GM19238 (cell line): ENCODE results near the gene PTPRC.

Experiments
- DNase-seq: peaks from one replicate; pipeline ENCODE4 v3.0.0; 2011; ENCODE audit warnings: low spot score; ENCODE audit not compliant: insufficient read length

The PTPRC gene

GRCh38 chr1:198700396-198700795 is 61.6 kb downstream of the PTPRC start:
- no peak for DNase-seq

GRCh38 chr1:198701250-198701649 is 62.4 kb downstream of the PTPRC start:
- DNase-seq, result no peak

- DNase-seq, result no peak
Observed at GRCh38 chr1:198701766-198702539, 63.1 kb downstream of the PTPRC start.

DNA sequence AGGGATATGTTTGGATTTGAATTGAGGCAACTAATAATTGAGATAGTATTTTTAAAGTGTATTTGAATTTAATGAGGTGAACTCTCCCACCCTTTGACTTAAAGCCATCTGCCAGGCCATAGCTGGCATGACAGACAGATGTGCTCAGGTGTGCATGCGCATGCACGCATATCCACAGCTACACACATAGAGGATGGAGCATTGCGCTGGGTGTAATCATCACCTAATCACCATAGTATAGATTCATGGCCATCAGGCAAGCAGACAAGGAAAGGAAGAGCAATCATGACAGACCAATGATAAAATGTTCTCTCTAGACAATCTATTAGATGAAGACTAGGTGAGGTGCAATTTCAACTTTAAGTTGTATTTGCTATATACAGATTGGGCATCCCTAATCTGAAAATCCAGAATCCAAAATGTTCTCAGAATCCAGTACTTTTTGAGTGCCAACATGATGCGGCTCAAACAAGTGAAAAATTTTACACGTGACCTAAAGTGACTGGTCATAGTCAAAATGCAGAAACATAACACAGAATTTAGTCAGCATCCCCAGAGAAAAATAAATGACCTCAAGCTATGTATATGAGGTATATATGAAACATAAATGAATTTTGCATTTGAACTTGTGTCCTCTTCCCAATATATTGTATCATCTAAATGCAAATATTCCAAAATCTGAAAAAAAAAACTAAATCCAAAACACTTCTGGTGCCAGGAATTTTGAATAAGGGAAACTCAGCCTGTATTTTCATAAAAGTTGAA is 70.1 kb downstream of the PTPRC start:
- DNase-seq, result no peak

DNA sequence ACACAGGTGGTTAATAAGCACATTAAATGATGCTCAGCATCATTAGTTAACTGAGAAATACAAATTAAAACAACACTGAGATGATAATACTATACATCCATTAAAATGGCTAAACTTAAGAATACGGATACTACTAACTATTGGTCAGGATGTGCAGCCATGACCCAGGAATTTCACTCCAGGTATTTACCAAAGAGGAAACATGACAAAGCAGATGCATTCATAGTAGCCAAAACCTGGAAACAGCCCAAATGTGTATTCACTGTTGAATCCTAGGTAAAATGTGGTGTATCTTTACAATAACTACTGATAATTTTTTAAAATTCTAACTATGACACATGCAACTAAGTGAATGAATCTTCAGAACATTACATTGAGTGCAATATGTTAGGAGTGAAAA is 73.0 kb downstream of the PTPRC start:
- no peak for DNase-seq

DNA sequence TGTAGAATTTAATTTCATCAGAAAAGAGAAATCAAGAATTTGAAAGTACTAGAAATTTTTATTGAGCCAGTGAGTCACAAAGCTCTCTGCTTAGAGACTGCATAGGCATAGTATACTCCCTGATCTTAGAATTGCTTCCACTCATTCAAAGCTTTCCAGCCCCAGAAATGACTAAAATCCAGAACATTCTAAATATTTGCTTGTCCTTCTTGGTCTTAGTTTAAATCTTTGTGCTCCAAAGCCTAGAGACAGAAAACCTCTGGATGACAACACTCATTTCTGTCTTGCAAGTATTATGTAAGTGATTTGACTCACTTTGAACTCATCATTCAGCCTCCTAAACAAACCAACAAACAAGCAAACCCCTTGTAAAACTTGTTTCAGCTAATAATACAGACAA is 74.2 kb downstream of the PTPRC start:
- DNase-seq, result no peak

DNA sequence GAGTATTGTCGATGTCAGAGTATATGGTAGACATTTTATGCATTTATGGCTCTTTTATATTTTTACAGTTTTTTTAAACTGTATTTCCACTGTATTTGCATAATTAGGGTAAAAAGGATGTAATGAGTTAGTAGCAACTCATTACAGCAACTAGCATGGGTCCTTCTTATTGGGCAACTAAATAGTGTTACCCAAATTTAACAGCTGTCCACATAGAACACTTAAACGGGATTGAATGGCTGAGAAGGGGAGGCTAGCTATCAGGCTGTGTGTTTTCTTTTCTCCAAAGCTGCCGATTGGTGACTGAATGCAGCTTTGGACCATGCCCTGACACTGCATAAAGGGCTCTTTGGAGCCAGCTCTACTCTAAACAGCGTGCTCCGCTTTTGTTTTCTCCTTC is 75.4 kb downstream of the PTPRC start:
- no peak for DNase-seq

DNA sequence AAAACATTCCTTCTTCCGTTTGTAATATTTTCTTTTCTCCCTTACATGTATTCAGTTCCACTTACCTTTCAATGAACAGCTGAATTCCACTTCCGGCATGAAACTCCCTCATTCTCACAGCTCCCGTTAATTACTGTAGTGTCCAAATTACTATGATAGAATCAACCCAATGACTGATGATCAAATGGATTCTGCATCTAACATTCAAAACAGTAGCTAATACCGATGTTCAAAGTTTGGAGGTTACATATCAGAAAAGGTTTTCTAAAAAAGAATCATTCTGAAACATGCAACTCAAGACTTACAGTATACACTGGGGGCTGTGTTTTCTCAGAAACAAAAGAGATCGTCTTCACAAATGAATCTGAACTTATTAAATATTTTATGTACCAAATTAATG is 77.2 kb downstream of the PTPRC start:
- no peak for DNase-seq

GRCh38 chr1:198717510-198717909 is 78.7 kb downstream of the PTPRC start:
- DNase-seq, result no peak

DNA sequence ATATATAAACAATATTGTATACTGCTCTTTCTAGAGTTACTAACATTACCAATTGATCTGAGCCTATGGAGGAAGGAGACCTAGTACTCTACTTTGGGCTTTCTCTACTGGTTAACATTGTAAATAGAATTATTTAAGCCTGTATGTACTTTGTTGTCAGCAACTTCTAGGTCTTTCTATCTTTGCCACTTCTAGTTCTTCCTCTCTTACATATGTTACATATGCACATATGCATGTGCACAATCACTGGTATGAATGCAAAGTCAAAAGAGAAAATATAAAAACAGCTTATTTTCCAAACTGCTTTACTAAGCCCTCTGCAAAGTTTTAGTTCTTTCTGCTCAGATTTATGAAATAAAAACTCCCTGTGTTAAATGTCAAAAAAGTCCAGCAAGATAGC is 84.3 kb downstream of the PTPRC start:
- DNase-seq, result no peak

DNA sequence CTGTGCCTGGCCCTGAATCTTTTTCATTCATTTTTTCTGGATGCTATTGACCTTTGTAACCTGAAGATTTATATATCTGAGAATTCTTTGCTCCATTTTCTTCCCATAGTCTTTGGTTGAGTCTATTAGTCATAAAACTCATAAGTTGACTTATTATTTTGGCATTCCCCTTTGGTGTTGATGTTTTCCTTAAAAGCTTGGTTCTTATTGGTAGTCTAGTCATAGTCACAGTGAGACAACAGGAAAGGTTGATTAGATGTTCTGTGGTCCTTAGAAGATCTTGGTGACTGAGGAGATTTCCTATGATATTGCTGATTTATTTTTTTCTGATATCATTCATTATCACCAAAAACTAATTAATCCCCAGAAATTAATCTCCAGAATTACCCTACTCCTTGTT is 86.2 kb downstream of the PTPRC start:
- DNase-seq, result no peak

DNA sequence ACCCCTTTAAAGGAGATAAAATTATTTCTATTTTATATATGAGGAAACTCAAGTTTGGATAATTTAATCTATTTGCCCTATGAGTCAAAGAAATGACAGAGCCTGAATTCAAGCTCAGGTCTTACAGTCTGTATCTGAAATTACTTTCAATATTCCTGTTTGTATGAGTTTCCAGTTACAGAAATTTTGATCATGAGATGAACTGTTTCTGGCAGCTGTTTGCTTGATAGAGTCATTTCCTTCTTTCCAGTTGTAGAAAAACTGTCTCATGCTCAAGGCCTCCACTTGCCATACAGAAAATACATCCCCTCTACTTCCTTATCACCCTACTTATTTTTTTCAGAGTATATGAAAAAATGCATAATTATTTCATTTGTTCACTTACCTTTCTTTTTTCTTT is 87.6 kb downstream of the PTPRC start:
- DNase-seq, result no peak

GRCh38 chr1:198729195-198729863 is 90.5 kb downstream of the PTPRC start:
- DNase-seq, result no peak

- DNase-seq, result no peak
Observed at GRCh38 chr1:198730952-198731351, 92.1 kb downstream of the PTPRC start.

DNA sequence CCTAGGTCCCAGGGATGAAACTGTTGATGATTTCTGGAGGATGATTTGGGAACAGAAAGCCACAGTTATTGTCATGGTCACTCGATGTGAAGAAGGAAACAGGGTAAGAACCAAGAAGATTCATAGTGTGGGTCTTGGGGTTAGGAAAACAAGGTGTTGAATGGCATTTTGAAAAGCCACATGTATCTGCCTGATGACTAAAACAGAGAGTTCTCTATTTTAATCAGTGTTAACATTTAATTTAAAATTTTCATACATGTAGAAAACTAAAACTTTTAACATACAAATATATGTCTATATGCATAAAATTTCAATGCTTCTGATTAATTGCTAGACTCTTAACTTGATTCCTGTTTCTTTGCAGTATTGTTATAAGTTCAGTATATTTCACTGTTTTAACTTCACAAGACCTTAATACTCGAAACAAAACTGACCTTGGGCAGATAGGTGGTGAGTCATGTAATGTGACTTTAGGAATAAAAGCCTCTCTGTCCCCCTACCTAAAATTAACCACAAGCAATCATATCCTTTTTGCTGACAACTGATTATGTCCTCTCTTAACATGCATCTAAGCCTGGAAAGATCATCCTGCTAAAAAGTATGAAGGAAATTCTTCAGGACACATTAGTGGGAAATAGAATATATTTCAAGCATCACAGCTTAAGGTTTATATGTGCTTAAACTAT is 95.6 kb downstream of the PTPRC start:
- peak; percentile 1 for DNase-seq

DNA sequence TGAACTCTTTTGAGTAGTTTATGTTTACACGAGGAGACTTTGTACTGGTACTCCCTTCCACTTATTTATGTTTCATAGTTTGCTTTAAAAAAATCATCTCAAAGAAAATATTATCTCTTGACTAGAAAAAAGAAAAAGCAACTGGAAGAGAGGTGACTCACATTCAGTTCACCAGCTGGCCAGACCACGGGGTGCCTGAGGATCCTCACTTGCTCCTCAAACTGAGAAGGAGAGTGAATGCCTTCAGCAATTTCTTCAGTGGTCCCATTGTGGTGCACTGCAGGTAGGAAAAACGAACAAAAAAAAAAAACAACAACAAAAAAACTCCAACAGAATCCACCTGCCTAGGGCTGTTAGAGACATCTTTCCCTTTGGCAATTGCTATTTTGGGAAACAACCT is 102.9 kb downstream of the PTPRC start:
- DNase-seq, result no peak

- DNase-seq, result no peak
Observed at GRCh38 chr1:198747127-198747526, 108.3 kb downstream of the PTPRC start.

- no peak for DNase-seq
Observed at GRCh38 chr1:198749279-198749678, 110.4 kb downstream of the PTPRC start.

- DNase-seq, result no peak
Observed at GRCh38 chr1:198750081-198750480, 111.2 kb downstream of the PTPRC start.

DNA sequence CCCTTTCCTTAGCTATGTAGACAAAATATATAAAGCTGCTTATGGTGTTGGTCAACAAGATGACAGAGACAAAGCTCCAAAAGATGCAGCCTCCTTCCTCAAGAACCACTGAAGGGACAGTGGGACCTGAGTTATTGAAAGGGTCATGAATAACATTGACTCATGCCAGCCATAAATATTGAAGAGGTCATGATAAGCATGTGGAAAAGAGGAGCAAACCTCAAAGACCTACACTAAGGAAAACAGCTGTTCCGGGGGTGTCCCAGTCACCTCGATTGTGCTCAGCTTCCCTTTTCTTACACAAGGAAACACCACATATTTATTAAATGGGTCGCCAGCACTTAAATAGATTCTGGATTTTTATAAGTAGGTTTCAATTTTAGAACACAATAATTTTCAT is 112.9 kb downstream of the PTPRC start:
- no peak for DNase-seq

- no peak for DNase-seq
Observed at GRCh38 chr1:198754670-198755069, 115.8 kb downstream of the PTPRC start.

GRCh38 chr1:198755715-198756114 is 116.9 kb downstream of the PTPRC start:
- no peak for DNase-seq
